Measurements from ENCODE around the gene SLC6A3. TPM values are rescaled to one million over a fixed set of nuclear protein-coding genes. Genes with fewer than 3 reads are reported as not detected.

The SLC6A3 gene
- total RNA-seq, 1 donor from 2014 or later = not detected

DNA sequence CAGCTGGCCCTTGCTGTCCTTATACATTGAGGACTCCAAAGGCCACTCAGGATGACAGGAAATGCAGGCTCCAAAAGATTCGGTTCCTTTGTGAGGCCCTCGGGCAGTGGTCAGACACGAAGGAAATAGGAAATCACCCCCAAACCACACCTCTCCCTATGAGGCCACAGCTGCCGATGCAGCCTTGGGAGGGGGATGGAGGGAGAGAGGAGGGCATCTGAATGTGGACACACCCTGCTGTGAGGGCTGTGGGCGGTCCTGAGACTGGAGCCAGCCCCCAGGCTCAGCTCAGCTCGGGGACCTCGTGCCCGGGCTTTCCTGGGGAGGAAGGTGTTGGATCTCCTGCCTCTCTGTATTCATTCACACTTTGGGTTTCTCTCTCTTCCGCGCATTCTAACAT lies 97.7 kb downstream of the SLC6A3 start:
- H3K4me1 Mint-ChIP-seq (ENCODE audit: low read depth) = peaks cover 14% of the 10 kb centered on the region
- intact Hi-C loops (cut with micrococcal nuclease) = loop anchor here (10.0 kb wide), 1 partner anchor 53 kb away; the partner anchor contains the start of gene TERT
- H3K27me3 Mint-ChIP-seq (ENCODE audit: low read depth) = peaks cover 4% of the 10 kb centered on the region
- DNase-seq (ENCODE audit: low spot score) = no peak
- no peaks in the 10 kb centered on the region for H3K9me3 Mint-ChIP-seq
- H3K36me3 Mint-ChIP-seq (ENCODE audit: low read depth) = peaks cover 13% of the 10 kb centered on the region
- H3K27ac Mint-ChIP-seq = no peak overlapping the region
- no peak overlapping the region for H3K4me3 Mint-ChIP-seq (ENCODE audit: low read depth)

DNA sequence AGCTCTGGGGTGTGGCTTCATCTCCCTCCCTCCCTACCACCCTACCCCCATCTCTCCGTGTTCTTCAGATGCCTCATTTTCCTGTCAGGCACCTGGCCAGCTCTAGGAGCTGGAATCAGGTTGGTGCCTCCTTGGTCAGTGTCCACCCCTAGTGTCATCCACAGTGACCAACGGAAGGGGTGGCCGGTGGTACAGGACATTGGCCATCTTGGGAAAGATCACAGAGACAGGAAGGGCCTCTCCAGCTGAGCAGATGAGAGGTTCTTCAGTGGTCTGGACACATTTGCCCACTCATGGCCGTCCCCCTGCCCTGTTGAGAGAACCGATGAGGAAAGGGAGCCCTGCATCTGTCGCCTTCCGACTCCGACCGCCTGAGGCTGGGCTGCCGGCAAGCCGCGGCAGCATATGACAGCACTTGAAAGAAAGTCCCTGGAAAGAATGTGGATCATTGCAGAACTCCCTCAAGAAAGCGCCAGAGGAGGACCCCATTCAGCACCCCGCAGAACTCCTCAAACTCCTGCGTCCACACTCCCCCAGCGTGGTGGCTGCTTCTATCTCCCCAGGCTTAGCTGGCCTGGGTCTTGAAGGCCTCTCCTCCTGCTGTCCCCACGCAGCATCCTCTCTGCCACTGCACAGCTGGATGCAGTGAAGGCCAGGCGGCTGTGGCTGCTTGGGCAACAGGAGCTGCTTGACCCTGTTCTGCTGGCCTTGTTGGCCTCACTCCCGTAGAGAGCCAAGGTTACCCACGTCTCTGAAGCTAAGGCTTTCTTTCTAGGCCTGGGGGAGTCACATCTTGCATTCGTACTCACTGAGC lies 98.4 kb downstream of the SLC6A3 start:
- DNase-seq (ENCODE audit: low spot score) = no peak
- Mint-ChIP-seq H3K27ac (no peak overlapping the region), H3K4me1 (ENCODE audit: low read depth) (peaks cover 14% of the 10 kb centered on the region), H3K9me3 (no peaks in the 10 kb centered on the region), H3K4me3 (ENCODE audit: low read depth) (peak overlapping the region; percentile 79), H3K36me3 (ENCODE audit: low read depth) (peaks cover 17% of the 10 kb centered on the region), H3K27me3 (ENCODE audit: low read depth) (peaks cover 2% of the 10 kb centered on the region)
- intact Hi-C loops (cut with micrococcal nuclease) = loop anchor here (10.0 kb wide), 1 partner anchor 52 kb away; the partner anchor contains the start of gene TERT

DNA sequence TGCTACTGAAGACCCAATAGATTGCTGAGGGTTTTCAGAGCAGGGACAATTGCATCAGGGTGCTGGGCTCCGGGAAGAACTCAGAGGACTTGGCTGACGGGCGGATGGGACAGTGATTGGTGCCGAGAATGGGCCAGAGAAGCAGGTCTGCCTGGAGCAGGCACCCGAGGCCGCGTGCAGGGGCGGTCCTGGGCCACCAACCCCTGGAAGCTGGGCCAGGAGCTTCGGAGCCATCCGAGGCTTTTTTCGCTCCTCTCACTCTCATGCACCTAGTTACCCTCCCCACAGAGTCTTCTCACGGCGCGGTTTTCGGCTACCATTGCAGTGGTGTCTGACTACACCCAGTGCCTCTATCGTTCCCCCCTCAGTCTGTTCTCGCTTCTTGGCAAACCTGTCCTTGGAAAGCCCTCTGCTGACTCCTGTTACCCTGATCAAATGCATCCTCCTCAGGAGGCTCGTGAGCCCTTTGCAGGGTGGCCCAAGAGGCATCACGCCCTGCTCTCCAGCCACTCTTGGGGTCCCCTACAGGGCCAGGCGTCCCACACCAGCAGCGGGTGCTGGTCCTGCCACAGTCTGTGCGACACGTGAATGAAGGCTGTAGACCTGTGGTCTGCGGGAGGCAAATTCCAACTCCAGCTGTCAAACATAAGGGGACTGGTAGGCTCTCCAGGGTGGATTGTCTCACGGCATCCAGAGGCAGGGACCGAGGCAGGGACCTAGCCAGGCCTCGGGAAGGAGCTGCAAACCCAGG lies 99.2 kb downstream of the SLC6A3 start:
- peaks cover 18% of the 10 kb centered on the region for H3K4me1 Mint-ChIP-seq (ENCODE audit: low read depth)
- peak overlapping the region; percentile 55 for H3K27ac Mint-ChIP-seq
- H3K9me3 Mint-ChIP-seq = no peaks in the 10 kb centered on the region
- intact Hi-C loops (cut with micrococcal nuclease) = loop anchor here (2.0 to 10.0 kb wide), 2 partner anchors 41 to 51 kb away; partner anchors contain the start of gene TERT
- H3K36me3 Mint-ChIP-seq (ENCODE audit: low read depth) = peaks cover 25% of the 10 kb centered on the region
- peak overlapping the region; percentile 79 for H3K4me3 Mint-ChIP-seq (ENCODE audit: low read depth)
- no peaks in the 10 kb centered on the region for H3K27me3 Mint-ChIP-seq (ENCODE audit: low read depth)
- DNase-seq (ENCODE audit: low spot score) = no peak

DNA sequence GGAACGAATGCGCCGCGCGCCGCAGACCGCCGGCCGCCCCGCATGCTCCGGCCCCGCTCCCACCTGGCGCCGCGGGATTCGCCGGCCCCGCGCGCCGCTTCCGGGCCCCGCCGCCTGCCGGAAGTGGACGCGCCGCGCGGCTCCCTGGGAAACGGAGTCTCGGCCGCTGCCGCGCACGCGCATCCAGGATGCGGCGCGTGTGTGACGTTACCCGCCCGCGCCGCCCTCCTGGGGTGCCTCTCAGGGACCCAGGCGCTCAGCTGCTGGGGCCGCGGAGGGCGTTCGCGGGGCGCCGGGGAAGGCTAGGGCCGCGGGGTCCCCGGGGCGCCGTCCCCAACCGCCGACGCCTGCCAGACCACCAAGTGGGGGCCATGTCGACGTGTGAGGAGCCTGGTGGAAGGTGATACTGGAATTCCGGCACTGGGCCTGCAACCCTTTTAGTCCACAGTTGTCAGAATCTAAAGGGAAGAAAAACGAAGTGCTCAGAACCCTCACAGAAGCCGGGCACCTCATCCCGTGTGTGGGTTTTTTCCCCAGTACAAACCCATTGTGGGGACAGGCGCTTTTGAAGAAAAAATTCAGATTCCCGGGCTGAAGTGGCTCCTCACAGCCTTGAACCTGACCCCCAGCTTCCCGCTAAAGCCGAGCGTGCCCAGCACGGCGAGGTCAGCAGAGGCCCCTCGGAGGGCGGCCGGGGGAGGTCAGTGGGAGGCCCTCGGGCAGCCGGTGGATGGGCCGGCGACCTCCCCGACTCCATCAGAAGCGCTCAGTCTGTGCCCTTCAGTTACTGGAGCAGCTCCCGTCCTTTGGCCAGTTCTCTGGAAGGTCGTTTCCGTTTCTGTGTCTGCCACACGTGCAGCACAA lies 100.0 kb downstream of the SLC6A3 start, which contains the start of gene CLPTM1L:
Gene CLPTM1L (minus strand): TSS at position 125 of the 864 bp plus-strand sequence. CDS start 258 bp downstream, outside the sequence.
- H3K9me3 Mint-ChIP-seq = no peaks in the 10 kb centered on the region
- peaks cover 33% of the 10 kb centered on the region for H3K36me3 Mint-ChIP-seq (ENCODE audit: low read depth)
- H3K27me3 Mint-ChIP-seq (ENCODE audit: low read depth) = no peaks in the 10 kb centered on the region
- peak; percentile 86 for DNase-seq (ENCODE audit: low spot score)
- H3K4me1 Mint-ChIP-seq (ENCODE audit: low read depth) = peaks cover 19% of the 10 kb centered on the region
- H3K27ac Mint-ChIP-seq = peak within 1 kb of the TSS; percentile 89
- H3K4me3 Mint-ChIP-seq (ENCODE audit: low read depth) = peak within 1 kb of the TSS; percentile 93
- intact Hi-C loops (cut with micrococcal nuclease) = loop anchor here (2.0 to 10.0 kb wide), 2 partner anchors 42 to 50 kb away; partner anchors contain the start of gene TERT

DNA sequence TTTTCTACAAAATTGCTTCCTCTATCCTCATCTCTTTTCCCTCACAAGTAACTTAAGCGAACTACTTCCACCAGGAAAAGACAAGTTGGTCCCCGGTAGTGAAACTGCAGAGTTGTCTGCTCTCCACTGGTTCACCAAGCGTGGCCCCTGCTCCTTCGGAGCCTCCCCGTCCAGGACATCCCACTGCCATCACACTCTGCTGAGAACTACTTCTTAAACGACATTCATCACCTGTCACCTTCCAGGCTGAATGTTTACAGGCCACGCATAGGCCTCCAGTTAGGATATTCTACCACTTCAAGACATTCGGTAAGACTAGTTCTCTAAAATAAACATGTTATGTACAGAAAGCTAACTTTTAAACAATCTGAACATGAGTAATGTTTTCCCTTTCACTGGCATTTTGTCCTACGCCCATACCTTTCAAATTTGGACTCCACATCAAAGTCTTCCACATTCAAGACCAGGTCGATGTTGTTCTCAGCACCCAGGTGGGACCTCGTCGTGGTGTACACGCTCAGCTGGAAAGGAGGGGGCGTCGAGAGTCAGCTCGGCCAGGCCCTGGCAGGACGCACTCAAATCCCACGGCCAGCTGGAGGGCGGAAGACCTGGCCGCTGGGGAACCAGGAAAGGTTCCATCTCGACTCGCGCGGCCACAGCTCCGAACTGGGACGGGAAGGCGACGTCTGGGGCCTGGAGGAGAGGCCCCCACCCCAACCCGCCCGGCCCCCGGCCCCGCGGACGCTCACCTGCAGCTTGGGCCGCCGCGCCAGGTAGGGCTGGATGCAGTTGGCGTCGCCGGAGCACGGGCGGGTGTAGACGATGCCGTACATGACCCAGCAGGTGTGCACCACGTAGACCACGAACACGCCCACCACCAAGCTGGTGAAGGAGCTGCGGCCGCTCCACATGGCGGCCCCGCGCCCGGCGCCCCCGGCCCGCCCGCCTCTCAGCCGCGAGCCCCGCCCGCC lies 101.0 kb downstream of the SLC6A3 start:
- Mint-ChIP-seq H3K9me3 (no peaks in the 10 kb centered on the region), H3K4me1 (ENCODE audit: low read depth) (peaks cover 19% of the 10 kb centered on the region), H3K27me3 (ENCODE audit: low read depth) (no peaks in the 10 kb centered on the region), H3K4me3 (ENCODE audit: low read depth) (peak overlapping the region; percentile 93), H3K27ac (peak overlapping the region; percentile 89), H3K36me3 (ENCODE audit: low read depth) (peaks cover 36% of the 10 kb centered on the region)
- no peak for DNase-seq (ENCODE audit: low spot score)
- intact Hi-C loops (cut with micrococcal nuclease) = loop anchor here (2.0 to 10.0 kb wide), 2 partner anchors 43 to 49 kb away; partner anchors contain the start of gene TERT

DNA sequence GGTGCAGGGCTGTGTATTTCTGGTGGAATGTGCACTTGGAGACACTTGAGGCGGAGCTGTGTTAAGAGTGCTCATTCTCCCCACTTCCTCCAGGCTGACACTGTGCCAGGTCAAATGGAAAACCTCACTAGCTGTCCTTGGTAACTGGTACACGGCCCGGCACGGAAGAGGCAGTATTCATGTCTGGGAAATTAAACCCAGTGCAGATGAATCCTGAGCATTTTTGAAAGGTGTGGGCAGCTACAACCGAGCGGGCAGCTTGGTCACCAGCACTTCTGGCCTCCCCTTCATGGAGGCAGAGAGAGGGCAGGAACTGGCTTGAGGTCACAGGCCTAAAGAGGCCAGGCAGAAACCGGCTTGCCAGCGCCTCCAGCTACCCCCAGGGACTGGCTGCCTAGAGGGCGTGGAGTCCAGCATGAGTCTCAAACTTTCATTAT lies 101.9 kb downstream of the SLC6A3 start:
- DNase-seq (ENCODE audit: low spot score) = no peak
- intact Hi-C loops (cut with micrococcal nuclease) = loop anchor here (10.0 kb wide), 1 partner anchor 49 kb away; the partner anchor contains the start of gene TERT
- Mint-ChIP-seq H3K27me3 (ENCODE audit: low read depth) (no peaks in the 10 kb centered on the region), H3K4me3 (ENCODE audit: low read depth) (peak overlapping the region; percentile 93), H3K36me3 (ENCODE audit: low read depth) (peaks cover 39% of the 10 kb centered on the region), H3K4me1 (ENCODE audit: low read depth) (peaks cover 19% of the 10 kb centered on the region), H3K27ac (no peak overlapping the region), H3K9me3 (no peaks in the 10 kb centered on the region)

Other genes with a start within 250 kb of the SLC6A3 start
- gene SLC6A19, start 243.8 kb downstream of the SLC6A3 start, total RNA-seq = not detected in 2 replicates
- not detected in 2 replicates for gene SLC6A18, start 220.1 kb downstream of the SLC6A3 start, total RNA-seq
- gene TERT, start 150.4 kb downstream of the SLC6A3 start, total RNA-seq = 11.8 and 12.0 TPM in 2 replicates
- gene CLPTM1L, start 100.3 kb downstream of the SLC6A3 start, total RNA-seq = 102 and 107 TPM in 2 replicates
- gene LPCAT1, start 78.5 kb upstream of the SLC6A3 start, total RNA-seq = 78.4 and 79.0 TPM in 2 replicates

Data from activated T-helper 2 cell treated with anti-CD3 and anti-CD28 coated beads, Interferon-gamma antibody, Interleukin-2, Interleukin-4, amounts not matched to agents 10 μg/mL and 5 μg/mL and 100 μg/mL, durations not matched to agents 14 hours and 24 hours and 36 hours (primary cell).